ENCODE measurements around the gene GDNF.

DNA sequence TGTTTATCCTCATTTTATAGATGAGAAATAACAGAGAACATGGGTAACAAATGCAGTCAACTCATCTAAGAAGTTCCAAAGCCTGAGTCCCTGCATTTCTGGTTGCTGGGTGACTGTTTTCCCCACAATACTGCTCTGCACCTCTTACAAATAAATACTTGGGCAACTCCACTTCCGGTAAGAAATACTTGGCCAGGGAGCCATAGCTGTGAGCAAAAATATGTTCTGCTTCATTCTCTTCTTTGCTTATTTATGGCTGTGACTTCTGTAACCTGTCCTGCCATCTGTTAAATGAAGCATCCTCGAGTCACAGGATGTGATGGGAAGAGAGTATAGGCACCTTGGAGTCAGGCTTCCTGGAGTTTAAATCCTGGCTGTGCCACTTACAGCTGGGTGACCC lies 49.9 kb downstream of the GDNF start:
- TF ChIP-seq, protein P1, sequence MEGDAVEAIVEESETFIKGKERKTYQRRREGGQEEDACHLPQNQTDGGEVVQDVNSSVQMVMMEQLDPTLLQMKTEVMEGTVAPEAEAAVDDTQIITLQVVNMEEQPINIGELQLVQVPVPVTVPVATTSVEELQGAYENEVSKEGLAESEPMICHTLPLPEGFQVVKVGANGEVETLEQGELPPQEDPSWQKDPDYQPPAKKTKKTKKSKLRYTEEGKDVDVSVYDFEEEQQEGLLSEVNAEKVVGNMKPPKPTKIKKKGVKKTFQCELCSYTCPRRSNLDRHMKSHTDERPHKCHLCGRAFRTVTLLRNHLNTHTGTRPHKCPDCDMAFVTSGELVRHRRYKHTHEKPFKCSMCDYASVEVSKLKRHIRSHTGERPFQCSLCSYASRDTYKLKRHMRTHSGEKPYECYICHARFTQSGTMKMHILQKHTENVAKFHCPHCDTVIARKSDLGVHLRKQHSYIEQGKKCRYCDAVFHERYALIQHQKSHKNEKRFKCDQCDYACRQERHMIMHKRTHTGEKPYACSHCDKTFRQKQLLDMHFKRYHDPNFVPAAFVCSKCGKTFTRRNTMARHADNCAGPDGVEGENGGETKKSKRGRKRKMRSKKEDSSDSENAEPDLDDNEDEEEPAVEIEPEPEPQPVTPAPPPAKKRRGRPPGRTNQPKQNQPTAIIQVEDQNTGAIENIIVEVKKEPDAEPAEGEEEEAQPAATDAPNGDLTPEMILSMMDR (IDR thresholded peaks at IDR 0.05), result no peak
- TF ChIP-seq POLR2A (IDR thresholded peaks at IDR 0.05), result no peak

Measured in body of pancreas (tissue), 4 donors.